Endothelial cell (in vitro differentiated cells): ENCODE data around the gene PSMG2. TPM values are rescaled to one million over a fixed set of nuclear protein-coding genes. Genes with fewer than 3 reads are reported as not detected.

Experiments used
- DNase-seq: peaks from one replicate; pipeline ENCODE4 v3.0.0; 2021; ENCODE audit warnings: low spot score
- H3K27ac Mint-ChIP-seq: one replicate; pipeline ENCODE4 v1.8.0; 2021; ENCODE audit warnings: mixed read lengths, inconsistent platforms; ENCODE audit not compliant: unreplicated experiment
- H3K27me3 Mint-ChIP-seq: one replicate; pipeline ENCODE4 v1.8.0; 2021; ENCODE audit warnings: mild to moderate bottlenecking, moderate library complexity, mixed read lengths, inconsistent platforms; ENCODE audit not compliant: unreplicated experiment
- H3K36me3 Mint-ChIP-seq: one replicate; pipeline ENCODE4 v1.8.0; 2021; ENCODE audit warnings: mild to moderate bottlenecking, low read depth, mixed read lengths, inconsistent platforms; ENCODE audit not compliant: unreplicated experiment
- H3K4me1 Mint-ChIP-seq: one replicate; pipeline ENCODE4 v1.8.0; 2021; ENCODE audit warnings: mild to moderate bottlenecking, mixed read lengths, inconsistent platforms; ENCODE audit not compliant: unreplicated experiment
- H3K4me3 Mint-ChIP-seq: one replicate; pipeline ENCODE4 v1.8.0; 2021; ENCODE audit warnings: mild to moderate bottlenecking, mixed read lengths, inconsistent platforms; ENCODE audit not compliant: unreplicated experiment
- H3K9me3 Mint-ChIP-seq: one replicate; pipeline ENCODE4 v1.8.0; 2021; ENCODE audit warnings: mixed read lengths, inconsistent platforms; ENCODE audit not compliant: unreplicated experiment
- CTCF ChIP-seq: fragments of 200-600 bp; sonication (generic); IDR thresholded peaks from one replicate; pipeline ENCODE4 v1.5.0; 2021; ENCODE audit warnings: antibody characterized with exemption; ENCODE audit not compliant: unreplicated experiment
- total RNA-seq: library from RNA; stranded (reverse); fragmentation: NEBNext Ultra II Directional; extraction: Animal tissue kit (Norgen Biotek cat#: 25700); gene quantifications from one replicate; pipeline ENCODE4 v1.2.1, GENCODE V29; 2021; ENCODE audit not compliant: unreplicated experiment

PSMG2 gene
- total RNA-seq, 1 donor from 2014 or later, result 70.4 TPM

GRCh38 chr18:12699747-12700146 is 3.1 kb upstream of the PSMG2 start:
- Mint-ChIP-seq H3K27me3 (peaks cover 8% of the 10 kb centered on the region), H3K4me3 (no peak overlapping the region), H3K4me1 (peaks cover 29% of the 10 kb centered on the region), H3K9me3 (no peaks in the 10 kb centered on the region), H3K27ac (no peak overlapping the region), H3K36me3 (no peaks in the 10 kb centered on the region)
- TF ChIP-seq CTCF, result no peak
- DNase-seq, result no peak

- H3K27ac Mint-ChIP-seq, result peak overlapping the region; percentile 3
Measured at GRCh38 chr18:12701161-12701560, 1.7 kb upstream of the PSMG2 start.

GRCh38 chr18:12703096-12703567 is 290 bp downstream of the PSMG2 start:
- H3K9me3 Mint-ChIP-seq, result no peaks in the 10 kb centered on the region
- DNase-seq, result no peak
- peaks cover 8% of the 10 kb centered on the region for H3K27me3 Mint-ChIP-seq
- H3K27ac Mint-ChIP-seq, result peak overlapping the region; percentile 96
- peaks cover 30% of the 10 kb centered on the region for H3K4me1 Mint-ChIP-seq
- TF ChIP-seq CTCF, result no peak
- H3K36me3 Mint-ChIP-seq, result peaks cover 8% of the 10 kb centered on the region
- H3K4me3 Mint-ChIP-seq, result peak overlapping the region; percentile 98

More at GRCh38 chr18:12701161-12701560, 1.7 kb upstream of the PSMG2 start:
- Mint-ChIP-seq H3K4me1 (peaks cover 30% of the 10 kb centered on the region), H3K27me3 (peaks cover 8% of the 10 kb centered on the region), H3K36me3 (no peaks in the 10 kb centered on the region), H3K4me3 (peak overlapping the region; percentile 98), H3K9me3 (no peaks in the 10 kb centered on the region)
- no peak for TF ChIP-seq CTCF
- DNase-seq, result no peak

GRCh38 chr18:12703664-12704063 is 822 bp downstream of the PSMG2 start:
- peaks cover 8% of the 10 kb centered on the region for H3K36me3 Mint-ChIP-seq
- DNase-seq, result no peak
- peak overlapping the region; percentile 96 for H3K27ac Mint-ChIP-seq
- H3K9me3 Mint-ChIP-seq, result no peaks in the 10 kb centered on the region
- peak overlapping the region; percentile 98 for H3K4me3 Mint-ChIP-seq
- peaks cover 8% of the 10 kb centered on the region for H3K27me3 Mint-ChIP-seq
- peaks cover 30% of the 10 kb centered on the region for H3K4me1 Mint-ChIP-seq
- TF ChIP-seq CTCF, result no peak

GRCh38 chr18:12711446-12711845 is 8.6 kb downstream of the PSMG2 start:
- Mint-ChIP-seq H3K36me3 (peaks cover 28% of the 10 kb centered on the region), H3K27me3 (peaks cover 2% of the 10 kb centered on the region), H3K27ac (no peak overlapping the region), H3K4me1 (no peaks in the 10 kb centered on the region), H3K4me3 (no peak overlapping the region), H3K9me3 (no peaks in the 10 kb centered on the region)
- TF ChIP-seq CTCF, result no peak
- no peak for DNase-seq
